OCI-LY7 (cell line): ENCODE data around the gene TMIE. TPM values are rescaled to one million over a fixed set of nuclear protein-coding genes. Genes with fewer than 3 reads are reported as not detected.

Experiments
- BruUV-seq: library from RNA; stranded (reverse); fragments of 400-500 nt; replicated peaks from 2 replicates; lab custom pipeline; 2021; lab: Mats Ljungman, UMichigan
- CTCF ChIA-PET: fragments of 300-600 bp; sonication (Branson Sonifier 250); formaldehyde crosslinking; loops from one replicate; lab custom pipeline; 2022; ENCODE audit warnings: antibody characterized with exemption; ENCODE audit not compliant: unreplicated experiment; lab: Charles Lee
- POLR2A ChIA-PET: fragments of 300-600 bp; sonication (Branson Sonifier 250); formaldehyde crosslinking; loops from one replicate; lab custom pipeline; 2022; ENCODE audit warnings: antibody characterized with exemption; lab: Charles Lee
- DNase-seq: peaks from one replicate; pipeline ENCODE4 v3.0.0-alpha.2; 2015; ENCODE audit warnings: low spot score
- H2AFZ ChIP-seq: fragments of 200-600 bp; sonication (generic), shearing (Covaris generic); 2 replicates; pipeline ENCODE4 v1.6.1; 2014; ENCODE audit warnings: mild to moderate bottlenecking, antibody characterized with exemption, low read length, moderate library complexity
- H3K27ac ChIP-seq: fragments of 200-600 bp; sonication (generic); 2 replicates; pipeline ENCODE4 v1.5.1; 2014; ENCODE audit warnings: mixed run types, low read depth, mild to moderate bottlenecking, moderate library complexity, low read length, inconsistent platforms; ENCODE audit not compliant: poor library complexity, severe bottlenecking
- H3K36me3 ChIP-seq: fragments of 200-600 bp; sonication (generic); 2 replicates; pipeline ENCODE4 v1.6.1; 2014; ENCODE audit warnings: mild to moderate bottlenecking, antibody characterized with exemption, low read length, moderate library complexity, mixed read lengths; ENCODE audit not compliant: insufficient read depth
- H3K4me1 ChIP-seq: fragments of 200-600 bp; sonication (generic); 2 replicates; pipeline ENCODE4 v1.5.1; 2014; ENCODE audit warnings: mild to moderate bottlenecking, low read length; ENCODE audit not compliant: insufficient read depth, poor library complexity, severe bottlenecking
- H3K4me2 ChIP-seq: fragments of 200-600 bp; sonication (generic); 2 replicates; pipeline ENCODE4 v1.6.1; 2014; ENCODE audit warnings: mild to moderate bottlenecking, low read length
- H3K4me3 ChIP-seq: fragments of 200-600 bp; sonication (generic); 2 replicates; pipeline ENCODE4 v1.5.1; 2014; ENCODE audit warnings: mild to moderate bottlenecking, low read depth, low read length; ENCODE audit not compliant: poor library complexity, severe bottlenecking
- H3K79me2 ChIP-seq: fragments of 200-600 bp; sonication (generic); 2 replicates; pipeline ENCODE4 v1.6.1; 2016; ENCODE audit warnings: low read depth, mild to moderate bottlenecking, low read length, moderate library complexity, mixed read lengths; ENCODE audit not compliant: insufficient read depth
- H3K9me2 ChIP-seq: fragments of 200-600 bp; sonication (generic); 2 replicates; pipeline ENCODE4 v1.6.1; 2016; ENCODE audit warnings: mild to moderate bottlenecking, low read length, mixed read lengths; ENCODE audit not compliant: insufficient read depth
- H3K9me3 ChIP-seq: fragments of 200-600 bp; sonication (generic); 2 replicates; pipeline ENCODE4 v1.6.1; 2014; ENCODE audit warnings: mild to moderate bottlenecking, mixed run types, low read length, mixed read lengths
- H4K20me1 ChIP-seq: fragments of 200-600 bp; sonication (generic); 2 replicates; pipeline ENCODE4 v1.6.1; 2014; ENCODE audit warnings: mild to moderate bottlenecking, antibody characterized with exemption, low read length, moderate library complexity, mixed read lengths; ENCODE audit not compliant: insufficient read depth
- CTCF ChIP-seq: fragments of 200-600 bp; sonication (generic); conservative IDR thresholded peaks from 2 replicates; pipeline ENCODE4 v1.5.1; 2014; ENCODE audit warnings: mild to moderate bottlenecking, antibody characterized with exemption, low read length, moderate library complexity, mixed read lengths
- EZH2phosphoT487 ChIP-seq: fragments of 200-600 bp; sonication (generic); IDR thresholded peaks from 2 replicates; pipeline ENCODE4 v1.6.1; 2018; ENCODE audit warnings: low read depth, borderline replicate concordance, mild to moderate bottlenecking, mixed run types, antibody characterized with exemption, low read length, moderate library complexity, mixed read lengths
- intact Hi-C: fragments of 100-400 bp; cut with micrococcal nuclease; formaldehyde crosslinking; loops from one replicate; pipeline ENCODE4 v1.10.0; 2022; ENCODE audit not compliant: unreplicated experiment
- total RNA-seq, 2 experiments: library from RNA; depleted of rRNA in 1 of 2; stranded (reverse); fragments of >200 nt in 1 of 2; shearing (Covaris generic) in 1 of 2; gene quantifications; 2 replicates each; pipeline ENCODE4 v1.2.3, GENCODE V29; 2014 to 2022

TMIE gene
- total RNA-seq, 2 experiments from 2014 or later = not detected

- TF ChIP-seq CTCF = no peak
- TF ChIP-seq EZH2phosphoT487 = no peak
- POLR2A ChIA-PET = no interaction called here
These were observed 36.0 kb upstream of the TMIE start for GRCh38 chr3:46664971-46665762.

GRCh38 chr3:46665763-46666452 is 35.3 kb upstream of the TMIE start:
- TF ChIP-seq EZH2phosphoT487 = no peak
- TF ChIP-seq CTCF = no peak
- CTCF ChIA-PET = no interaction called here
- no TSS peak for BruUV-seq
- Histone ChIP-seq H2AFZ (no peak overlapping the region), H3K9me2 (no peaks in the 10 kb centered on the region), H3K4me1 (no peaks in the 10 kb centered on the region), H3K9me3 (no peaks in the 10 kb centered on the region), H3K27ac (no peak overlapping the region), H3K4me2 (no peak overlapping the region), H3K79me2 (no peaks in the 10 kb centered on the region), H3K36me3 (no peaks in the 10 kb centered on the region), H4K20me1 (no peaks in the 10 kb centered on the region), H3K4me3 (no peak overlapping the region)
- intact Hi-C loops = no loop called here
- DNase-seq = no peak
- POLR2A ChIA-PET = no interaction called here

More at GRCh38 chr3:46664971-46665762, 36.0 kb upstream of the TMIE start:
- Histone ChIP-seq H3K4me1 (peaks cover 5% of the 10 kb centered on the region), H3K27ac (no peak overlapping the region), H3K79me2 (no peaks in the 10 kb centered on the region), H4K20me1 (no peaks in the 10 kb centered on the region), H3K4me3 (no peak overlapping the region), H3K9me2 (no peaks in the 10 kb centered on the region), H3K9me3 (no peaks in the 10 kb centered on the region), H3K36me3 (no peaks in the 10 kb centered on the region), H3K4me2 (no peak overlapping the region), H2AFZ (no peak overlapping the region)
- BruUV-seq = no TSS peak
- intact Hi-C loops = no loop called here
- no peak for DNase-seq
- CTCF ChIA-PET = interaction anchor here (0.6 kb wide), 1 partner anchor 177 kb away, joined by 3 read pairs; no protein-coding TSS in a partner anchor

DNA sequence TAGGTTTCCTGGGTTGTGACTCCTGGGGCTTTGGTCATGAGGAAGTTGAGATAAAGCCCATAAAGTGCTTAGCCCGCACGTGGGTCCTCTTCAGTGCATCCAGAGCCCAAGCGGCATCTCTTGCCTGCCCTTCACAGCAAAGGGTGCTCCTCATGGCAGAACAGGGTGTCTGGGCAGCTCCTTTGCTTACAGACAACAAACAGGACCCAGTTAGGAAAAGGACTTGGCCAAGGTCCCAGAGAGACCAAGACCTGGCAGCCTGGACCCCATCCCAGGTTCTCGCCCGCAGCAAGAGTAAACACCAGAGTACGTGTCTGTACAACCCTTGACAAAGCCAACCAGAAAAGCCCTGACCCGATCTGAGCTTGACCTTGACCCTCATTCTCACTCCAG is 34.7 kb upstream of the TMIE start:
- H4K20me1 ChIP-seq = no peaks in the 10 kb centered on the region
- CTCF ChIA-PET = no interaction called here
- intact Hi-C loops = no loop called here
- TF ChIP-seq CTCF = no peak
- TF ChIP-seq EZH2phosphoT487 = no peak
- no peaks in the 10 kb centered on the region for H3K9me2 ChIP-seq
- POLR2A ChIA-PET = no interaction called here
- no peak overlapping the region for H3K27ac ChIP-seq
- H2AFZ ChIP-seq = no peak overlapping the region
- no peaks in the 10 kb centered on the region for H3K79me2 ChIP-seq
- H3K4me3 ChIP-seq = no peak overlapping the region
- H3K4me1 ChIP-seq = no peaks in the 10 kb centered on the region
- H3K4me2 ChIP-seq = no peak overlapping the region
- BruUV-seq = no TSS peak
- no peaks in the 10 kb centered on the region for H3K9me3 ChIP-seq
- no peak for DNase-seq
- H3K36me3 ChIP-seq = no peaks in the 10 kb centered on the region
